ENCODE data around the gene ADAMTS4.
A peak's percentile ranks its signal among the peaks of the same experiment; 100 is the strongest.

Gene ADAMTS4

GRCh38 chr1:161171191-161171590 lies 27.7 kb downstream of the ADAMTS4 start:
- DNase-seq, result no peak

GRCh38 chr1:161168906-161169305 lies 29.9 kb downstream of the ADAMTS4 start:
- DNase-seq, result no peak

GRCh38 chr1:161166669-161167548 lies 31.9 kb downstream of the ADAMTS4 start:
- no peak for DNase-seq

GRCh38 chr1:161165742-161166668 lies 32.8 kb downstream of the ADAMTS4 start, which contains the start of gene PPOX:
Gene PPOX, plus strand, starts transcription at chr1:161166426. Its CDS starts 422 bp downstream, at chr1:161166848.
- peak; percentile 94 for DNase-seq

- no peak for DNase-seq
Measured at GRCh38 chr1:161164901-161165610, 33.8 kb downstream of the ADAMTS4 start.

- DNase-seq, result no peak
Measured at GRCh38 chr1:161163793-161164192, 35.1 kb downstream of the ADAMTS4 start.

- DNase-seq, result no peak
Measured at GRCh38 chr1:161162806-161163205, 36.0 kb downstream of the ADAMTS4 start.

GRCh38 chr1:161162052-161162451 lies 36.8 kb downstream of the ADAMTS4 start:
- DNase-seq, result no peak

- no peak for DNase-seq
Measured at GRCh38 chr1:161161652-161162051, 37.2 kb downstream of the ADAMTS4 start.

- DNase-seq, result no peak
Measured at GRCh38 chr1:161160671-161161145, 38.1 kb downstream of the ADAMTS4 start.

GRCh38 chr1:161159913-161160243 lies 39.0 kb downstream of the ADAMTS4 start:
- DNase-seq, result no peak

- DNase-seq, result peak; percentile 87
Measured at GRCh38 chr1:161159087-161159912, 39.6 kb downstream of the ADAMTS4 start, which contains the start of gene USP21. Gene USP21, plus strand, starts transcription at chr1:161159500. Its CDS starts 1,141 bp downstream, at chr1:161160641.

- no peak for DNase-seq
Measured at GRCh38 chr1:161158316-161159010, 40.4 kb downstream of the ADAMTS4 start.

GRCh38 chr1:161157867-161158266 lies 41.0 kb downstream of the ADAMTS4 start:
- DNase-seq, result no peak

- peak; percentile 83 for DNase-seq
Measured at GRCh38 chr1:161153682-161154337, 45.0 kb downstream of the ADAMTS4 start, which contains the start of gene UFC1. Gene UFC1, plus strand, starts transcription at chr1:161153978. Its CDS starts 20 bp downstream, at chr1:161153998.

- no peak for DNase-seq
Measured at GRCh38 chr1:161153176-161153575, 45.7 kb downstream of the ADAMTS4 start.

GRCh38 chr1:161145832-161146231 lies 53.0 kb downstream of the ADAMTS4 start:
- no peak for DNase-seq

- DNase-seq, result no peak
Measured at GRCh38 chr1:161140755-161141400, 58.0 kb downstream of the ADAMTS4 start.

- peak; percentile 13 for DNase-seq
Measured at GRCh38 chr1:161139766-161140165, 59.1 kb downstream of the ADAMTS4 start.

- DNase-seq, result no peak
Measured at GRCh38 chr1:161138431-161138830, 60.4 kb downstream of the ADAMTS4 start.
